ENCODE data around the gene DGKI.

- TF ChIP-seq CTCF (IDR thresholded peaks at IDR 0.05) = no peak
- no peak for TF ChIP-seq POLR2AphosphoS5 (IDR thresholded peaks at IDR 0.05)
Observed at GRCh38 chr7:137593115-137593711, 253.6 kb downstream of the DGKI start.

All from suprapubic skin (tissue), 3 donors.